Stimulated activated CD4-positive, alpha-beta T cell treated with anti-CD3 and anti-CD28 coated beads, Interleukin-4, amount 100 ng/mL, for 48 hours (primary cell): ENCODE data around the gene SS18L1.

ENCODE experiments used
- DNase-seq, 2 donors: peaks; one replicate each; pipeline ENCODE4 v3.0.0-alpha.2; 2020; ENCODE audit warnings: low read depth in 2 of 2

The SS18L1 gene

DNA sequence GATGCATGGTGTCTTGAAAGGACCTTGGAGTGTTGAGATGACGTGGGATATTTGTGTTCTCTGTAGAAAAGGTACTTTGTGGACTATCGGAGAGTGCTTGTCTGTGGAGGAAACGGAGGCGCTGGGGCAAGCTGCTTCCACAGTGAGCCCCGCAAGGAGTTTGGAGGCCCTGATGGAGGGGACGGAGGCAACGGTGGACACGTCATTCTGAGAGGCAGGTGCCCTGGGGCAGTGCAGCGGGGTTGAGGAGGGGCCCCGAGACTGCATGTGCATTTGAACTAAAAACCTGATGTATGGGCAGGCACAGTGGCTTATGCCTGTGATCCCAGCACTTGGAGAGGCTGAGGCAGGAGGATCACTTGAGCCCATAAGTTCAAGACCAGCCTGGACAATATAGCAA is 52.2 kb downstream of the SS18L1 start:
- DNase-seq, result no peak

- no peak for DNase-seq
Observed at GRCh38 chr20:62196286-62196685, 52.7 kb downstream of the SS18L1 start.

- DNase-seq, result no peak
Observed at GRCh38 chr20:62197311-62197710, 53.7 kb downstream of the SS18L1 start.

DNA sequence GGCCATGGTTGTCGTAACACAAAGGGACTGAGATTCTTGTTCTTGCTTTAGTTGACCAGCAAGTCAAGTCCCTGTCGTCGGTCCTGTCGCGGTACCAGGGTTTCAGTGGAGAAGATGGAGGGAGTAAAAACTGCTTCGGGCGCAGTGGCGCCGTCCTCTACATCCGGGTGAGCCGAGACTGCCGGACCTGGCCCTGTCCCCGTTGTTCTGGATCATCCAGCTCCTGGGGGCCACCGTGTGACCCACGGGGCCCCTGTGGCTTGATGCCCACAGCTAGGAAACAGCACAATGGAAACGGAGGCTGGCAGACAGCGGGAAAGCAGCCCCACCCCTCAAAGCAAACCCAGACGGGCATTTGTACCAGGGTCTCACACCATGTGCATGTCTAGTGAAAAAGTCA is 54.2 kb downstream of the SS18L1 start:
- no peak for DNase-seq

GRCh38 chr20:62198496-62198895 is 54.9 kb downstream of the SS18L1 start:
- DNase-seq, result no peak

DNA sequence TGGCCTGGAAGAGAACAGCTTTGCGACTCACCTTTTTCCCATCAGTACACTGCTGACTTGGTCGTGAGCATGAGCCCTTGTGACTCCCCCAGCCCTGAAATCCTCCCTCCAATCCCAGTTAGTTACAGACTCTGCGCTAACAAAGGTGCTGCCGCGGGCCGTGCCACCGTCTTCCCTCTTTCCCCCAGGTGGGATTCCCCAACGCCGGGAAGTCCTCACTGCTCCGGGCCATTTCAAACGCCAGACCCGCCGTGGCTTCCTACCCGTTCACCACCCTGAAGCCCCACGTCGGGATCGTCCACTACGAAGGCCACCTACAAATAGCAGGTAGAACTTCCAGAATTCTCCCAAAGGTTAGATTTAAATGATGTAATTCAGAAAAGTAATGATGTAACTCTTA is 55.4 kb downstream of the SS18L1 start:
- no peak for DNase-seq

DNA sequence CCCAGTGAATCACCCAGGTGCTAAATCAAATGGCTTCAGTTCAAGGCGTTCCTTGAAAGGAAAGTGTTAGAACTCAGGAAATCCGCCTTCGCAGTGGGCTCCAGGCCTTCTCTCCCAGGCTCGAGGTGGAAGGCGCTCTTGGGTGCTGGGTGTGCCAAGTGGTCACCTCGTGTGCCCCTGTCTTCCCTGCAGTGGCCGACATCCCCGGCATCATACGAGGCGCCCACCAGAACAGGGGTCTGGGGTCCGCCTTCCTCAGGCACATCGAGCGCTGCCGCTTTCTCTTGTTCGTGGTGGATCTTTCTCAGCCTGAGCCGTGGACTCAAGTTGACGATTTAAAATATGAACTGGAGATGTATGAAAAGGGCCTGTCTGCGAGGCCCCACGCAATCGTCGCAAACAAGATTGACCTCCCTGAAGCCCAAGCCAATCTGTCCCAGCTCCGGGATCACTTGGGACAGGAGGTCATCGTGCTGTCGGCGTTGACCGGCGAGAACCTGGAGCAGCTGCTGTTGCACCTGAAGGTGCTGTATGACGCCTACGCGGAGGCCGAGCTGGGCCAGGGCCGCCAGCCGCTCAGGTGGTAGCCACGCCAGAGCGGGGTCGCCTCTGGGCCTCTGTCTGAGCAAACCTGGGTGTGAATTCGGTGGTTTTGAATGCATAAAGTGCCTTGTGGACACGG is 57.1 kb downstream of the SS18L1 start:
- DNase-seq, result no peak

- DNase-seq, result no peak
Observed at GRCh38 chr20:62201173-62202082, 57.9 kb downstream of the SS18L1 start.

GRCh38 chr20:62202083-62202395 is 58.5 kb downstream of the SS18L1 start:
- DNase-seq, result no peak

DNA sequence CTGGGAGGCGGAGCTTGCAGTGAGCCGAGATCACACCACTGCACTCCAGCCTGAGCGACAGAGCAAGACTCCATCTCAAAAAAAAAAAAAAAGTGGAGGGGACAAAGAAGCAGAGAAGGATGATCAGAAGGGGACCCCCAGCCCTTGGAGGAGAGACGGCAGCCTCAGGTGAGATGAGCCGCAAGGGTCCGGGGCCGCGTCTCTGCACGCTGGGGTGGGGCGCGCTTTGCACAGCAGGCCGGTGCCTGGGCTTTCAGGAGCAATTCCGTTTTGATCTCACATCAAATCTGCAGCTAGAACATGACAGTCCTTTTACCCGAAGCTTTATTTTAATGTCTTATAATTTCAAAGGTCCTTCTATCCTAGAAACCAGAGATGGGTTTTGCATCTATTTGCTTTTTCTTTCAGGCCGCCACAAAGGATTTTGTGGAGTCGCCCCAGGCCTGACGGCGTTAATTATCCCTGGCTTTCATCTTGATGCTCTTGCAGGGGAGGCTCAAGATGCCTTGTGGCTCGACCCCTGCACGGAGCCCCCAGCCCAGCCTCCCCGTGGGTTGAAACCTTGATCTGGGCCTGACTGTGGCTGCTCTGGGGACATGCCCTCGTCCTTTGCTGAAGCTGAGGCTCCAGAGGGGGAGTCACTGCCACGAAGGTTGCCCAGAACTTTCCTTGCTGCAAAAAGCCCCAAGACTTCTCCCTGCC is 59.3 kb downstream of the SS18L1 start:
- no peak for DNase-seq

- no peak for DNase-seq
Observed at GRCh38 chr20:62203378-62204030, 59.9 kb downstream of the SS18L1 start.

- DNase-seq, result no peak
Observed at GRCh38 chr20:62205618-62206387, 62.2 kb downstream of the SS18L1 start.

DNA sequence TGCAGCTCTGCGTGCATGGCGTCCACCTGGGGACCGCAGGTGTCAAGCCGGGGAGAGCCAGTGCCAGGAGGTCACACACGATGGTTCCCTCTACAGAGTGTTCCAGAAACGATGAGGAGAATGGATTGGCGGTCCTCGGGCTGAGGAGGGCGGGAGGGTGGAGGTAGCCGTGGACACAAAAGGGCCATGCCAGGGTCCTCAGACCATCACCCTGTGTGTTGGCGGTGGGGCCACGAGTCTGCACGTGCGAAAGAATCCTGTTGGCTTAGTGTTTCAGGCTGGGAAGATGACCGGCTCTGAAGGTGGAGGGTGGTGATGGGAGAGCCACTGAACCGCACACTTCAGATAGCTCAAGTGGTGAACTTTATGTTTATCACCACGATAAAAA is 62.8 kb downstream of the SS18L1 start:
- DNase-seq, result no peak

DNA sequence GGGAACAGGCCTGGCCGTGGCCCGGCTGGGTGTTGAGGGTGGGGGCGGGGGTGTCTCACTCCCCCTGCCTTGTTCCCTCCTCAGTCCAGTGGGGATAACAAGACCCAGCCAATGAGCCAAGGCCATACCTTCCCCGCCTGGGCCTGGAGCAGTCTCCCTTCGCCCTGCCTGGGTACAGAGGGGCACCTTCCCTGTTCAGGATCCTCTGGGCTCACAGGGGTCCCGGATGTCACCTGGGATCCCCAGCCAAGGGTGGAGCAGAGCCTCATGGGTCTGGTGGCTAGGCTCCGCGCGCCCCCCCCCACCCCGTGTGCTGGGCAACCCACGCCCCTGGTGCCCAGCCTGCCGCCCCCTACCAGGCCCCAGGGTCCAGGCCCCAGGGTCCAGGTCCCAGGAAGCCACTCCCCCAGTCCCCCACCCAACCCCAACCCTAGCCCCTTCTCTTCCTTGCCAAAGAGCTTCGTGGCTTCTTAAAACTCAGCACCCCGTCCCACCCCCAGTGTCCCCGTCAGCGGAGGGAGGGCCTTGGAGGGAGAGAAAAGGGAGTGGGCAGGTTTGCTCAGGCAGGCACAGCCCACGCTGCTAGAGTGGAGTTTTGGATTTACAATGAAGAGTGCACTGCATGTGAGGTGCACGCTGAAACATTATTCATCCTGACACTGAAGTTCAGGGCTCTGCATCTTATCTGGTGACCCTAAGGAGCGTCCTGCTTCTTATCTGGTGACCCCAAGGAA is 64.7 kb downstream of the SS18L1 start:
- DNase-seq, result no peak

- no peak for DNase-seq
Observed at GRCh38 chr20:62208795-62209755, 65.5 kb downstream of the SS18L1 start.

- DNase-seq, result no peak
Observed at GRCh38 chr20:62209850-62210495, 66.4 kb downstream of the SS18L1 start.

DNA sequence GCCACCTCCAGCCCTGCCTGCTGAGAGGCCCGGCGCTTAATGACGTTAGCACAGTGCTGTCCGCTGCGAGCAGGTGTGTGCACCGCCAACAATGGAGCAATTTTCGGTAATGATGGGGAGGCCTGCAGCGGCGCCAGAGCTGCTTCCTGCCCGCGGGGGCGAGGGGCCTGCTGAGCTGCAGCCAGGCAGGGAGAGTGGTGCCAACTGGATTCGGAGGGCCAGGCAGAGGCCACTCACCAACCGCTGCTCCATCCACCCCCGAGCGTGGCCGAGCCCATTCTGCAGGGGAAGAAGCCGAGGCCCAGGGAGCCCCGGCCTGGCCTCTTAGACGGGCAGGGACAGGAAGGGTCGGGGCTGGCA is 66.9 kb downstream of the SS18L1 start:
- DNase-seq, result no peak

GRCh38 chr20:62211216-62211615 is 67.6 kb downstream of the SS18L1 start:
- no peak for DNase-seq

GRCh38 chr20:62211769-62212288 is 68.3 kb downstream of the SS18L1 start:
- no peak for DNase-seq
